ENCODE results near the gene CRISPLD2. TPM values are rescaled to one million over a fixed set of nuclear protein-coding genes. Genes with fewer than 3 reads are reported as not detected.

The CRISPLD2 gene
- total and polyA plus RNA-seq, 9 of the 15 experiments (the other 6 are each of a cell fraction or from before 2014, with no cell fraction given) = 0.03 to 0.24 (median 0.04) TPM; not detected in 4

DNA sequence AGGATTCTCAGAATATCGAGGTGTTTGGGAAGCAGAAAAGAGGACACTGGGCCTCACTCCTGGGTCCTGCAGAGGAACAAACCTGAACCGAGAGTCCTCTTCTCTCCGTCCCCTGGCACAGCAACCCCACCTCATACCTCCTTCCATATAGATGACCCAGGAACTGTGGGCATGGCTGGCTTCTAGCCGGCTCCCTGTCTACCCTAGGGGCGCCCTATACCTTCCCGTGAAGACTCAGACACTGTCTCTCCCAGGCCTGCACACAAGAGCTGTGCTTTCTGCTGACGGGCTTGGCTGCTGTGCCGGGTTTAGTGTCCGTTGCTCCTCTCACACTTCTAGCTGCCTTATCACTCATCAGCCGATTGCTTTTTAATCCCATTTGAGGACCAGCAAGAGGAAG is 46.5 kb upstream of the CRISPLD2 start:
- H4K20me1 ChIP-seq (replicated peaks; ENCODE audit: control insufficient read depth, insufficient read depth, low read length) = no peaks in the 10 kb centered on the region
- in situ Hi-C loops (cut with MboI) = no loop called here
- H2AFZ ChIP-seq (ENCODE audit: low read depth, low read length) = no peak overlapping the region
- no peak overlapping the region for H3K4me3 ChIP-seq
- no peak overlapping the region for H3K9ac ChIP-seq (ENCODE audit: insufficient read depth in 1 of 2, low read depth in 2 of 2, low read length in 2 of 2)
- H3K4me2 ChIP-seq (ENCODE audit: insufficient read depth, low read length) = no peak overlapping the region
- TF ChIP-seq CEBPG (CRISPR knock-in tag; IDR thresholded peaks at IDR 0.05) = no peak
- no peak for TF ChIP-seq CEBPG (tag; conservative IDR thresholded peaks at IDR 0.05 in 1 of 2, IDR thresholded peaks at IDR 0.05 in 1 of 2)
- TF ChIP-seq, protein P1, sequence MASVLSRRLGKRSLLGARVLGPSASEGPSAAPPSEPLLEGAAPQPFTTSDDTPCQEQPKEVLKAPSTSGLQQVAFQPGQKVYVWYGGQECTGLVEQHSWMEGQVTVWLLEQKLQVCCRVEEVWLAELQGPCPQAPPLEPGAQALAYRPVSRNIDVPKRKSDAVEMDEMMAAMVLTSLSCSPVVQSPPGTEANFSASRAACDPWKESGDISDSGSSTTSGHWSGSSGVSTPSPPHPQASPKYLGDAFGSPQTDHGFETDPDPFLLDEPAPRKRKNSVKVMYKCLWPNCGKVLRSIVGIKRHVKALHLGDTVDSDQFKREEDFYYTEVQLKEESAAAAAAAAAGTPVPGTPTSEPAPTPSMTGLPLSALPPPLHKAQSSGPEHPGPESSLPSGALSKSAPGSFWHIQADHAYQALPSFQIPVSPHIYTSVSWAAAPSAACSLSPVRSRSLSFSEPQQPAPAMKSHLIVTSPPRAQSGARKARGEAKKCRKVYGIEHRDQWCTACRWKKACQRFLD (CRISPR knock-in tag; IDR thresholded peaks at IDR 0.05) = no peak
- TF ChIP-seq FOXP1 (CRISPR knock-in tag; IDR thresholded peaks at IDR 0.05) = no peak
- TF ChIP-seq, protein P2, sequence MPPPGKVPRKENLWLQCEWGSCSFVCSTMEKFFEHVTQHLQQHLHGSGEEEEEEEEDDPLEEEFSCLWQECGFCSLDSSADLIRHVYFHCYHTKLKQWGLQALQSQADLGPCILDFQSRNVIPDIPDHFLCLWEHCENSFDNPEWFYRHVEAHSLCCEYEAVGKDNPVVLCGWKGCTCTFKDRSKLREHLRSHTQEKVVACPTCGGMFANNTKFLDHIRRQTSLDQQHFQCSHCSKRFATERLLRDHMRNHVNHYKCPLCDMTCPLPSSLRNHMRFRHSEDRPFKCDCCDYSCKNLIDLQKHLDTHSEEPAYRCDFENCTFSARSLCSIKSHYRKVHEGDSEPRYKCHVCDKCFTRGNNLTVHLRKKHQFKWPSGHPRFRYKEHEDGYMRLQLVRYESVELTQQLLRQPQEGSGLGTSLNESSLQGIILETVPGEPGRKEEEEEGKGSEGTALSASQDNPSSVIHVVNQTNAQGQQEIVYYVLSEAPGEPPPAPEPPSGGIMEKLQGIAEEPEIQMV (tag; conservative IDR thresholded peaks at IDR 0.05; ENCODE audit: low read depth) = no peak
- TF ChIP-seq POLR2H (tag; IDR thresholded peaks at IDR 0.05; ENCODE audit: low read depth) = no peak
- no peak for TF ChIP-seq ZNF586 (CRISPR knock-in tag; conservative IDR thresholded peaks at IDR 0.05)
- no peak for TF ChIP-seq ZNF707 (CRISPR knock-in tag; conservative IDR thresholded peaks at IDR 0.05)
- no peak for TF ChIP-seq PCBP2 (IDR thresholded peaks at IDR 0.05; ENCODE audit: low read depth, low read length, poor library complexity, severe bottlenecking)
- TF ChIP-seq SAFB (IDR thresholded peaks at IDR 0.05; ENCODE audit: borderline replicate concordance, low read depth, low read length) = no peak
- no peak for TF ChIP-seq SMARCB1 (IDR thresholded peaks at IDR 0.05; ENCODE audit: insufficient read length, low read depth)
- H3K27me3 ChIP-seq (ENCODE audit: control insufficient read depth in 2 of 2, insufficient read depth in 2 of 2, low read length in 2 of 2) = no peaks in the 10 kb centered on the region
- no TSS peak for BruUV-seq (replicated peaks)
- no peak for DNase-seq (ENCODE audit: extremely low read depth in 1 of 4, low spot score in 3 of 4)
- H3K9me1 ChIP-seq (ENCODE audit: control insufficient read depth, insufficient read depth, low read length) = no peaks in the 10 kb centered on the region
- 0 out of 5 replicates have a peak, but pooled peaks cover 0 to 2% of the 10 kb centered on the region in 2 experiments for H3K4me1 ChIP-seq (replicated peaks in 1 of 2; ENCODE audit: control insufficient read depth in 2 of 2, insufficient read depth in 2 of 2, low read length in 2 of 2)
- ChIA-PET POLR2A (interaction anchor here (0.6 kb wide), 1 partner anchor 333 kb away, joined by 3 read pairs; no protein-coding TSS in a partner anchor), CTCF (ENCODE audit: low intra/inter-chr PET ratio) (no interaction called here)
- 91% methylated on average over 10 of the region's 10 CpGs for WGBS (ENCODE audit: insufficient coverage, low coverage, missing lambda C conversion rate)
- no peak for ATAC-seq
- H3K36me3 ChIP-seq (ENCODE audit: control insufficient read depth, insufficient read depth, low read length) = peaks cover 93% of the 10 kb centered on the region
- no peak for FAIRE-seq
- intact Hi-C loops (cut with micrococcal nuclease) = no loop called here
- H3K27ac ChIP-seq (ENCODE audit: extremely low read depth, low read depth, low read length) = no peak overlapping the region
- H3K79me2 ChIP-seq (ENCODE audit: control insufficient read depth, insufficient read depth, low read length) = peaks cover 7% of the 10 kb centered on the region; the same call in 1 of the 3 replicates
- no peaks in the 10 kb centered on the region for H3K9me3 ChIP-seq (replicated peaks; ENCODE audit: control insufficient read depth, insufficient read depth, low read depth, low read length)
